Colonic mucosa (tissue), 4 donors: ENCODE measurements around the gene DPP6. TPM values are rescaled to one million over a fixed set of nuclear protein-coding genes. Genes with fewer than 3 reads are reported as not detected.

Source experiments
- DNase-seq: peaks from one replicate; pipeline ENCODE4 v3.0.0-alpha.2; 2020
- H3K27ac ChIP-seq: fragments of 200-600 bp; one replicate; pipeline ENCODE4 v1.8.0; 2021
- H3K27me3 ChIP-seq: fragments of 200-600 bp; one replicate; pipeline ENCODE4 v1.8.0; 2021
- H3K36me3 ChIP-seq: fragments of 200-600 bp; one replicate; pipeline ENCODE4 v1.8.0; 2021
- H3K4me1 ChIP-seq: fragments of 200-600 bp; one replicate; pipeline ENCODE4 v1.8.0; 2021; ENCODE audit warnings: mild to moderate bottlenecking
- H3K4me3 ChIP-seq: fragments of 200-600 bp; one replicate; pipeline ENCODE4 v1.8.0; 2021
- H3K9ac ChIP-seq, 2 donors: one replicate each; pipeline ENCODE4 v1.7.0; 2013; ENCODE audit warnings: control low read depth in 2 of 2, low read depth in 2 of 2, low read length in 2 of 2
- H3K9me3 ChIP-seq: fragments of 200-600 bp; one replicate; pipeline ENCODE4 v1.8.0; 2021
- CTCF ChIP-seq: fragments of 200-600 bp; IDR thresholded peaks from one replicate; pipeline ENCODE4 v1.8.0; 2022; ENCODE audit warnings: antibody characterized with exemption, mild to moderate bottlenecking
- intact Hi-C: fragments of 100-400 bp; cut with DNase I; formaldehyde crosslinking; loops from one replicate; pipeline ENCODE4 v1.14.1; 2022
- total RNA-seq, 2 donors: library from RNA; stranded (reverse); fragmentation: NEBNext Ultra II Directional in 1 of 2; extraction: Animal tissue kit (Norgen Biotek cat#: 25700) in 1 of 2; gene quantifications; one replicate each; pipeline ENCODE4 v1.2.1, GENCODE V29; 2021
- donor health status: healthy.
- donor health status: DM: no; HTN: no; CAD: no.
- donor health status: DM: no; HTN: no; CAD: no.

The DPP6 gene
- total RNA-seq, 2 donors from 2014 or later, result 0.17 to 3.9 TPM

GRCh38 chr7:154915600-154915999, 863.4 kb downstream of the DPP6 start:
- Histone ChIP-seq H3K4me1 (no peaks in the 10 kb centered on the region), H3K27me3 (peaks cover 14% of the 10 kb centered on the region), H3K4me3 (no peak overlapping the region), H3K27ac (no peak overlapping the region), H3K9ac (no peak overlapping the region), H3K36me3 (no peaks in the 10 kb centered on the region), H3K9me3 (no peaks in the 10 kb centered on the region)
- intact Hi-C loops, result no loop called here
- no peak for TF ChIP-seq CTCF
- no peak for DNase-seq

GRCh38 chr7:154916381-154916780, 864.2 kb downstream of the DPP6 start:
- no peak overlapping the region for H3K9ac ChIP-seq
- H3K4me3 ChIP-seq, result no peak overlapping the region
- H3K9me3 ChIP-seq, result no peaks in the 10 kb centered on the region
- DNase-seq, result no peak
- H3K27me3 ChIP-seq, result peaks cover 14% of the 10 kb centered on the region
- H3K36me3 ChIP-seq, result no peaks in the 10 kb centered on the region
- no peak overlapping the region for H3K27ac ChIP-seq
- H3K4me1 ChIP-seq, result no peaks in the 10 kb centered on the region
- no peak for TF ChIP-seq CTCF
- intact Hi-C loops, result no loop called here

GRCh38 chr7:154916856-154917807, 864.9 kb downstream of the DPP6 start:
- no peaks in the 10 kb centered on the region for H3K36me3 ChIP-seq
- H3K4me3 ChIP-seq, result no peak overlapping the region
- H3K27me3 ChIP-seq, result peaks cover 14% of the 10 kb centered on the region
- no peak overlapping the region for H3K9ac ChIP-seq
- no peak for DNase-seq
- no peaks in the 10 kb centered on the region for H3K4me1 ChIP-seq
- TF ChIP-seq CTCF, result no peak
- no peak overlapping the region for H3K27ac ChIP-seq
- H3K9me3 ChIP-seq, result no peaks in the 10 kb centered on the region
- intact Hi-C loops, result no loop called here

- no peak overlapping the region for H3K4me3 ChIP-seq
- no peak for TF ChIP-seq CTCF
- H3K4me1 ChIP-seq, result no peaks in the 10 kb centered on the region
- intact Hi-C loops, result no loop called here
- no peak for DNase-seq
- no peak overlapping the region for H3K27ac ChIP-seq
- H3K9me3 ChIP-seq, result no peaks in the 10 kb centered on the region
- H3K36me3 ChIP-seq, result no peaks in the 10 kb centered on the region
- H3K27me3 ChIP-seq, result peaks cover 14% of the 10 kb centered on the region
- no peak overlapping the region for H3K9ac ChIP-seq
Observed at GRCh38 chr7:154917808-154918160, 865.6 kb downstream of the DPP6 start.

GRCh38 chr7:154918266-154918665, 866.1 kb downstream of the DPP6 start:
- intact Hi-C loops, result no loop called here
- Histone ChIP-seq H3K27me3 (peaks cover 14% of the 10 kb centered on the region), H3K4me1 (no peaks in the 10 kb centered on the region), H3K27ac (no peak overlapping the region), H3K9me3 (no peaks in the 10 kb centered on the region), H3K4me3 (no peak overlapping the region), H3K9ac (no peak overlapping the region), H3K36me3 (no peaks in the 10 kb centered on the region)
- no peak for TF ChIP-seq CTCF
- no peak for DNase-seq
